HG02973 (cell line): ENCODE measurements around the gene TPSG1.
"Not testable (repeated sequence)": the region's sequence is repeated elsewhere in the genome, so short reads cannot be mapped to it uniquely, and the experiment has no call there.

ENCODE experiments used
- ATAC-seq: cut with Tn5 transposase; IDR thresholded peaks from one replicate; pipeline ENCODE4 v1.9.1; 2021; ENCODE audit warnings: moderate library complexity; ENCODE audit not compliant: unreplicated experiment

Gene TPSG1

DNA sequence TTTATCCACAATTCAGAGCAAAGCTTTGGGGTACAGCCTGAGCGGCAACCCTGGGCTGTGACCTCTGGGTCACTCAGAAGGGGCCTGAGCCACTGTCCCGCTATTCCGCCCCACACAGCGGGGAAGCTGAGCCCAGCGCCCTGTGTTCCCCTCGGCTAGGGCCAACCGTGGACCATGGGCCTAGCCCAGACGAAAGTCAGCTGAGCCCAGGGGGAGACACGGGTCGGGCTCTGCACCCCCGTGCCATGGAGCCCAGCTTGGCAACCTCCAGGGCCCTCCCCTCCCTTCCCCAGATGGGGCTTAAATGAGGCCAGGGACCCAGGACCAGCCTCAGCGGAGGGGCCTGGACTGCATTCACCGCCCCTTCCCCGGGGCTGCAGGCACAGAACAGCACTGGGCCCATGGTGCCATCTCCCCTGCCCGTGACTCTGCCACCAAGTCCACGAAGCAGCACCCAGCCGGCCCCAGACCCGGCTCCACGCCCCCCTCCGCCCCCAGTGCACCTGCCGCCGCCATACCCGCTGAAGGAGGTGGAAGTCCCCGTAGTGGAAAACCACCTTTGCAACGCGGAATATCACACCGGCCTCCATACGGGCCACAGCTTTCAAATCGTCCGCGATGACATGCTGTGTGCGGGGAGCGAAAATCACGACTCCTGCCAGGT, 32.6 kb upstream of the TPSG1 start:
- no peak for ATAC-seq

DNA sequence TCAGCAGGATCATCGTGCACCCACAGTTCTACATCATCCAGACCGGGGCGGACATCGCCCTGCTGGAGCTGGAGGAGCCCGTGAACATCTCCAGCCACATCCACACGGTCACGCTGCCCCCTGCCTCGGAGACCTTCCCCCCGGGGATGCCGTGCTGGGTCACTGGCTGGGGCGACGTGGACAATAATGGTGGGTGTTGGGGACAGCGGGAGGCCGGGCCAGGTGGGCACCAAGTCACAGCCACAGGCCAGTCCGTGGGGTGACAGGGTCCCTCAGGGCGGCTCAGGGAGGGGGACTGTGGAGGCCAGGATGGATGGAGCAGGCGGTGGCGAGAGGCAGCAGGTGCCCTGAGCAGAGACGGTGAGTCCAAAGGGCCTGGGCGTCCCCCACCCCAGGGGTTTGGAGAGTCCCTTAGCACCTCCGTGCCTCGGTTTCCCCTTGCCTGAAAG, 31.8 kb upstream of the TPSG1 start:
- ATAC-seq = no peak

DNA sequence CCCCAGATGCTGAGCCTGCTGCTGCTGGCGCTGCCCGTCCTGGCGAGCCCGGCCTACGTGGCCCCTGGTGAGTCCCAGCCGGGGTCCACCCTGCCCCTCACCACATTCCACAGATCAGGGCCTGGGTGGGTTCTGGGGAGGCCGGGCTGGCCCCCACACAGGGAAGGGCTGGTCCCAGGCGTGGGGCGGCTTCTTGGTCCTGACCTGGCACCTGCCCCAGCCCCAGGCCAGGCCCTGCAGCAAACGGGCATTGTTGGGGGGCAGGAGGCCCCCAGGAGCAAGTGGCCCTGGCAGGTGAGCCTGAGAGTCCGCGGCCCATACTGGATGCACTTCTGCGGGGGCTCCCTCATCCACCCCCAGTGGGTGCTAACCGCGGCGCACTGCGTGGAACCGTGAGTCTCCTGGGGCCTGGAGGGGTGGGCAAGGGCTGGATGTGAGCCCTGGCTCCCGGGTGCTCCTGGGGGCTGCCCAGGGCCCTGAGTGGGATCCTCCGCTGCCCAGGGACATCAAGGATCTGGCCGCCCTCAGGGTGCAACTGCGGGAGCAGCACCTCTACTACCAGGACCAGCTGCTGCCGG, 31.3 kb upstream of the TPSG1 start:
- not testable (repeated sequence) for ATAC-seq

DNA sequence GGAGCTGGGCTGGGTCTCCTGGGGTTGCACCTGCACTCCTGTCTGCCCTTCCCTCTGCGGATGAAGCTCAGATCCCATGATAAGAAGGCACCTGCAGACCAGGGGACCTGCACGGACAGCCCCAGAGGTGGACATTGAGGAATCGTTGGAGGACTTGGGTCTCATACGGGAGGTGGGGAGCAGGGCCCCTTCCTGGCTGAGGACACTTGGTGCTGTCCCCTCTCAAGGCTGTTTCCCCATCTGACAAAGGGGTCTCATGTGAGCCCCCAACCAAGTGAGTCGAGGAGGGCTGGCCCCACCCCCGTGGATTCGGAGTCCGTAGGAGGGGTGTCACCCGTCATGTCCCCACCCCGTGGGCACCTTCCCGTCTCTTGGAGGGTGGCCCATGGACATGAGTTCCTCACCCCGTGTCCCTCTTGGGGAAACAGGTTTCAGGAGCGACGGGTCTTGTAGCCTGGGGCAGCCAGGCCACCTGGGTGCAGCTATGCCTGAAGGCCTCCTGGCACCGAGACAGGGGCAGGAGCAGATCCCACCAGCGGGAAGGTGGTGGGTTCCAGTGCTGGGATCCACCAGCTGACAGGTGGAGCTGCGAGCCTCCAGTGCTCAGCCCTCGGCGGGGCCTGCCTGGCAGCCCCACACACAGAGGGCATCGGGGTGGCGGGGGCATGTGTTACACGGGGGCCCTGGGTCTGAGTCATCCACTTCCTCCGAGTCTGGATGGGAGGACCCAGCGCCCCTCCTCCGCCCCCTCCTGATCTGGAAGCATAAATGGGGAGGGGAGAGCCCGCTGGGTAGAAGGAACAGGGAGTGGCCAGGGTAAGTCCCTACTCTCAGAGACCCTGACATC, 30.4 kb upstream of the TPSG1 start, which contains the start of gene TPSD1:
Gene TPSD1, plus strand, starts transcription at position 794 of the 847 bp plus-strand sequence. CDS start 212 bp downstream, outside the sequence.
- not testable (repeated sequence) for ATAC-seq

DNA sequence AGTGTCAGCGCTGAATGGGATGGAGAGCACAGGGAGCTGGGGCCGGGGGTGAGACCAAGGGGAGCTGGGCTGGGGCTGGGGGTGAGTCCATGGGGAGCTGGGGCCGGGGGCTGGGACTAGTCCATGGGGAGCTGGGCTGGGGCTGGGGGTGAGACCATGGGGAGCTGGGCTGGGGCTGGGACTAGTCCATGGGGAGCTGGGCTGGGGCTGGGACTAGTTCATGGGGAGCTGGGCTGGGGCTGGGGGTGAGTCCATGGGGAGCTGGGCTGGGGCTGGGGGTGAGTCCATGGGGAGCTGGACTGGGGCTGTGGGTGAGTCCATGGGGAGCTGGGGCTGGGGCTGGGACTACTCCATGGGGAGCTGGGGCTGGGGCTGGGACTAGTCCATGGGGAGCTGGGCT, 29.8 kb upstream of the TPSG1 start:
- ATAC-seq = not testable (repeated sequence)

DNA sequence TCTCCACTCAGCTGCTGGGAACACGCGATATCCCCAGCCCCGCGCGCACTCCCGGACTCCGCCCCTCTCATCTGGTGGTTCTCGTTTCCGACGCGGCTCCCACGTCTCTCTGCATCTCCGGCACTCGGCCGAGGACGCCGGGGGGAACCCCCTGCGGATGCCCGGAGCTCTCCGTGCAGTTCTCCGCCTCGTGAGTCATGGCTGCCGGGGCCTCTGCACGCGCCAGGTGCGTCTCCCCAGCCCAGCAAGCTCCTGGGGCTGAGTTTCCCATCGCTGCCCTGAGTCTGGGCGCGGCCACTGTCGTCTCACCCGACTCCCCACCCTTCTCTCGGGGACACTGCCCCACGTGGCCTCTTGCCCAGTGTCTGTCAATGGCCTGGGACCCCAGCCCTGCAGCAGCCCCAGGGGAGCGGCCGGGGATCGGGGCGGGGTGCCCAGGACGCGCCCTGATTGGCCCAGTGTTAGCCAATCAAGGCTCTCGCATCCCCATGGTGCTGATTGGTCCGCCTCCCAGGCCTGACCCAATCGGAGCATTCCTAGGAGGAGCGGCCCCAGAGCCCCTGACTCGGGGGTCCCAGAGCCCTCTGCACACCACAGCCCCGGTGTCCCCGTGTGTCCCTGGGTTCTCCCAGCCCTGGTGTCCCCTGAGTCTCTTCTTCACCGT, 28.8 kb upstream of the TPSG1 start:
- not testable (repeated sequence) for ATAC-seq

DNA sequence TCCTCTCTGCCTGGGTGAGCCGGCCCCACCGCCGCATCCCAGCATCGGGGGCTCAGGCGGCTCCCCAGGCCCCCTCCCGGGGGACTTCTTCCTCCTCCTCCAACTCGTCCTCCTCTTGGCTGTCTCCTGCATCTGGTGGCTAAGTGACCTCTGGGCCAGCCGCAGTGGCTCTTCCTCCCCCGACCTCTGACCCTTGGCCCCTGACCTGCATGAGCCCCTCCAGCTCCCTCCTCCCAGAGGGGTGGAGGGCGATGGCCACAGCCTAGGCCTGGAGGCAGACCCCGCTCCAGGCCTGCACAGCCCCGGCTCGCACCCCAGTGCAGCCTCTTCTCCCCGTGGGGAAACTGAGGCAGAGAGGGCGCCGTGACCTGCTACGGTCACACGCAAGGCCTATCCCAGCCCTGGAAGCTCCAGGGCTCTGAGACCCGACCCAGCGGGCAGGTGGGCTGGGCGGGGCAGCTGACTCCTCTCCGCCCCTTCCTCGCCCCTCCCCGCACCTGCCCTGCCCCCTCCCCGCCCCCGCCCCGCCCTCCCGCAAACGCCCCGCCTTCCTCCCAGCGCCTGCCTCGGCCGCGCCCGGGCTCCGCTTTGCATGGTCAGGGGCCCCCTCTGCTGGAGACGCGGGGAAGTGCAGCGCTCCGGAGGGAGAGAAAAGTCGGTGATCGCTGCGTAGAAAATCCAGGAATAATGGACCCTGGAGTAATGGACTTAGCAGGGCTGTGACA, 24.1 kb upstream of the TPSG1 start:
- not testable (repeated sequence) for ATAC-seq

DNA sequence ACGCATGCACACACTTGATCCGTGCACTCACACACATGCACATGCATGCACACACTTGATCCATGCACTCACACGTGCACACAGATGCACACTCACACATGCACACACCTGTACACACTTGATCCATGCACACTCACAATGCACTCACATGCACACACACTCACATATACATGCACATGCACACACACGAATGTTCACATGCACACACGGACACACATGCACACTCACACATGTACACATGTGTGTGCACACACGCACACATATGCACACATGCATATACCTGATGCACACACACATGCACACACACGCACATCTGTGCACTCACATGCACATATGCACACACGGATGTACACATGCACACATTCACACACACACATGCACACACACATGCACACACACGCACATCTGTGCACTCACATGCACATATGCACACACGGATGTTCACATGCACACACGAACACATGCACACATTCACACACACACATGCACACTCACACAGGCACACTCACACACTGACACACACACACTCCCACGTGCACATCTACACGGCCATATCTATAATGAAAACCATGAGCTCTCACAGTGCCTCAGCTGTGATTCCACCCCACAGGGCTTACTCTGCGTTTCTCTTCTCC, 23.0 kb upstream of the TPSG1 start:
- not testable (repeated sequence) for ATAC-seq

DNA sequence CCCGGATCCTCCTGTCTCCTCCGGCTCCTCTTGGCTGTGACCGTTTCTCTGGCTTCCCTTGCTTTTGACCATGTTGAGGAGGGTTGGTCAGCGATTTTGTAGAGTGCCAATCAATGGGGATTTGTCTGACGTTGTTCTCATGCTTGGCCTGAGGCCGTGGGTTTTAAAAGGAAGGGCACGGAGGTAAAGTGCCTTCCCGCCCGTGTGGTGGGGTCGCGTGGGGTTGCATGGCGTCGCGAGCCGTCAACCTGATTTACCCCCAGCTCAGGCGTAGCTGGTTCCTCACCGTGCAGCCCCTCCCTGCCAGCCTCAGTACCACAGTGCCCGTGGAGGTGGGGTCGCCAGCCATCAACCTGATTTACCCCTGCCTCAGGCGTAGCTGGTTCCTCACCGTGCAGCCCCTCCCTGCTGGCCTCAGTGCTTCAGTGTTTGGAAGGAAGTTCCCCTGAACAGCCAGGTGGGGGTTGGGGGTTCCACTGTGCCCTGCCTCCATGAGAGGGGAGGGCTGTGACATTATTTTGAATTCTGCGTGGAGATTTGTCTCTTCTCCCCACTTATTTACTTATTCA, 20.5 kb upstream of the TPSG1 start:
- no peak for ATAC-seq

DNA sequence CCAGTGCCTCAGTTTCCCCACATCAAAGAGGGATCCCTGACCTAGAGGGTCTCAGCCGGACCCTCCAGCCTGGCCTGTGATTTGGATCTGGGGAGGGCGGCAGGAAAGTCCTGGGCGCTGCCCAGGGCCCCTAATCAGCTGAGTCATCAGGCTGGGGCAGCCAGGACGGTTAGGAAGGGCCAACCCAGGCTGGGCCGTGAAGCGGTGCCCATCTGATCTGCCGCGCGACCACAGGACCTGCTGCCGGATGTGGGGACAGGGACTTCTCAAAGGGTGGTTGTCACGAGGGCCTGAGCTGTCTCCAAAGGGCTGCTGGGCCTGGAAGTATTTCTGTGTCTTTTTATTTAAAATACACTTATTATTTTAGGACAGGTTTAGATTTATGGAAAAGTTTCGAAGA, 19.8 kb upstream of the TPSG1 start:
- ATAC-seq = no peak

DNA sequence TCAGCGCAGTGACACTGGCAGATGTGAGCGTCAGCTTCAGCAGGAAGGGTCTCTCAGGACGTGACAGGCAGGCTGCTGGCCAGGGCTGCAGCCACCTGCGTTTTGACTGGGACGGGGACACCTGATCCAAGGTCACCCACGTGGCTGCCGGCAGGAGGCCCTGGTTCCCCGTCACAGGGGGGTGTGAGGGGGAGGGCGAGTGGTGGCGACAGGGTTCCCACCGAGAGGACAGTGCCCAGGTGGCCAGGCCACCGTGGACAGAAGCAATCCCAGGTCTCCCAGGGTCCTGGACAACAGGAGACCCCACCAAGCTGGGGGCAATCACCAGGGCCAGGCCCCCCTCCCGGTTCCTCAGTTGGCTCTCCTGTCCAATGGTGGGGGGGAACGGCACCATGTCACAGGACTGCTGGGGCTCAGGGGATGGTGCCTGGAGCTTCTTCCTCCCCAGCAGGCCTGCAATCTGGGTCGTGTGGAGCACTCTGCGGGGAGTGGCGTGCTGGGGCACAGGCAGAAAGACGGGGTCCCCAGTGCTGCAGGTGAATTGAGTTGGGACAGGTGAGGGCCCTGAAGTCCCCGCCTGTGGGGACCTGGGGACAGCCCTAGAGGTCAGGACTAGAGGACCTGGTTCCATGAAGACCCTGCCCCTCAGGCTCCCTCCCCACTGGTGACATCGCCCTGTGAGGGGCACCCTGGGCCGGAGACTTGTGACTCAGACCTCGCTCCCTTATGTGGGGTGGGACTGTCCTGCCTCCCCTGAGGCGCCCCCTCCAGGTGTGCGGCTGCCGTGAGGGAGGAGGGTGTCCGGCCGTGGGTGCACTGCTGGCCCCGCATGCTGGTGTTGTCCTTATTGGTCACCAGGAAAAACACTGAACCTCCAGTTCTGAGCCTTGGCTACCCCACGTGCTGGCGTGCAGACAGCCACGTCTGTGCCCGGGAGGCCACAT, 19.1 kb upstream of the TPSG1 start:
- ATAC-seq = not testable (repeated sequence)

DNA sequence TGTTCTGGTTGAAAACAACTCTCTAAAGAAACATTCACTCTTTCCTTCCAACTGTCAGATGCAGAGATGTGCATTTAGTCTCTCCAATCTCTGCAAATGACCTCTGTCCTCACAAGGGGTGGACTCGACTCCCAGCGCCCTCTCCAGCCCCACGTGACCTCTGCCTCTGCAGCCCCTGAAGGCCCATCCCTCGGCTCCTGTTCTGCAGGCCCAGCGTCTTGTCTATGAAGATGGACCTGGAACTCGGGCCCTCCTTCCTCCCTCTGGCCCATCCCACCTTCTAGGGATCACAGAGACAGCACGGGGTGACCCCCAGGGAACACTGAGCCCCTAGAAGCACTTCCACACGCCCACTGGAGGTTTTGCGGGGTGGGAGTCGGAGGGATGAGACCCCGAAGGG, 18.3 kb upstream of the TPSG1 start:
- not testable (repeated sequence) for ATAC-seq

DNA sequence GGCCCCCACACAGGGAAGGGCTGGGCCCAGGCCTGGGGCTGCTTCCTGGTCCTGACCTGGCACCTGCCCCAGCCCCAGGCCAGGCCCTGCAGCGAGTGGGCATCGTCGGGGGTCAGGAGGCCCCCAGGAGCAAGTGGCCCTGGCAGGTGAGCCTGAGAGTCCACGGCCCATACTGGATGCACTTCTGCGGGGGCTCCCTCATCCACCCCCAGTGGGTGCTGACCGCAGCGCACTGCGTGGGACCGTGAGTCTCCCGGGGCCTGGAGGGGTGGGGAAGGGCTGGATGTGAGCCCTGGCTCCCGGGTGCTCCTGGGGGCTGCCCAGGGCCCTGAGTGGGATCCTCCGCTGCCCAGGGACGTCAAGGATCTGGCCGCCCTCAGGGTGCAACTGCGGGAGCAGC, 16.0 kb upstream of the TPSG1 start:
- not testable (repeated sequence) for ATAC-seq

DNA sequence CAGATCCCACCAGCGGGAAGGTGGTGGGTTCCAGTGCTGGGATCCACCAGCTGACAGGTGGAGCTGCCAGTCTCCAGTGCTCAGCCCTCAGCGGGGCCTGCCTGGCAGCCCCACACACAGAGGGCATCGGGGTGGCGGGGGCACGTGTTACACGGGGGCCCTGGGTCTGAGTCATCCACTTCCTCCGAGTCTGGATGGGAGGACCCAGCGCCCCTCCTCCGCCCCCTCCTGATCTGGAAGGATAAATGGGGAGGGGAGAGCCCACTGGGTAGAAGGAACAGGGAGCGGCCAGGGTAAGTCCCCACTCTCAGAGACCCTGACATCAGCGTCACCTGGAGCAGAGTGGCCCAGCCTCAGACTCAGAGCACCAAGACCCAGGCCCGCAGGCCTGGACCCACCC, 15.4 kb upstream of the TPSG1 start, which contains the start of gene TPSAB1:
Gene TPSAB1, plus strand, starts transcription at position 270 of the 400 bp plus-strand sequence. CDS start 234 bp downstream, outside the sequence.
- not testable (repeated sequence) for ATAC-seq

DNA sequence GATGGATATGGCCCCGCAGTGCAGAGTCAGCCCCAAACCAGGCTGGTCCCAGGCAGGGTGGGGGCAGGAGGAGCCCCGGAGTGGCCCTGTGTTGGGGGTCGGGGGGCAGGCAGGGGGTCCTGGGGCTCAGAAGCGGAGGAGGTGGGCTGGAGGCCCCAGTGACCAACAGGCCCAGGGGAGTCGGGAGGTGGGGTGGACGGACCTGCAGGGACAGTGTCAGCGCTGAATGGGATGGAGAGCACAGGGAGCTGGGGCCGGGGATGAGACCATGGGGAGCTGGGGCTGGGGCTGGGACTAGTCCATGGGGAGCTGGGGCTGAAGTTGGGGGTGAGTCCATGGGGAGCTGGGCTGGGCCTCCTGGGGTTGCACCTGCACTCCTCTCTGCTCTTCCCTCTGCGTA, 14.5 kb upstream of the TPSG1 start:
- not testable (repeated sequence) for ATAC-seq

DNA sequence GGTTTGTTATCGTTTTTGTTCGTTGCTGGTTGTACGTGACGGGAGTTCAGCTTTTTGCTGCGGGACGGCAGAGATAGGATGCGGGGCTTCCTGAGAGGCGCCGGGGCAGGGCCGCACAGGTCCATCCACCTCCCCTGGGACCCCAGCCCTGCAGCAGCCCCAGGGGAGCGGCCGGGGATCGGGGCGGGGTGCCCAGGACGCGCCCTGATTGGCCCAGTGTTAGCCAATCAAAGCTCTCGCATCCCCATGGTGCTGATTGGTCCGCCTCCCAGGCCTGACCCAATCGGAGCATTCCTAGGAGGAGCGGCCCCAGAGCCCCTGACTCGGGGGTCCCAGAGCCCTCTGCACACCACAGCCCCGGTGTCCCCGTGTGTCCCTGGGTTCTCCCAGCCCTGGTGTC, 13.8 kb upstream of the TPSG1 start:
- ATAC-seq = not testable (repeated sequence)

DNA sequence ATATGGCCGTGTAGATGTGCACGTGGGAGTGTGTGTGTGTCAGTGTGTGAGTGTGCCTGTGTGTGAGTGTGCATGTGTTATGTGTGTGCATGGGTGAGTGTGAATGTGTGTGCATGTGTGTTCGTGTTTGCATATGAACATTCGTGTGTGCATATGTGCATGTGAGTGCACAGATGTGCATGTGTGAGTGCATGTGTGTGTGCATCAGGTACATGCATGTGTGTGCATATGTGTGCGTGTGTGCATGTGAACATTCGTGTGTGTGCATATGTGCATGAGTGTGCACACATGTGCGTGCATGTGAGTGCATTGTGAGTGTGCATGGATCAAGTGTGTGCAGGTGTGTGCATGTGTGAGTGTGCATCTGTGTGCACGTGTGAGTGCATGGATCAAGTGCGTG, 12.9 kb upstream of the TPSG1 start:
- no peak for ATAC-seq

DNA sequence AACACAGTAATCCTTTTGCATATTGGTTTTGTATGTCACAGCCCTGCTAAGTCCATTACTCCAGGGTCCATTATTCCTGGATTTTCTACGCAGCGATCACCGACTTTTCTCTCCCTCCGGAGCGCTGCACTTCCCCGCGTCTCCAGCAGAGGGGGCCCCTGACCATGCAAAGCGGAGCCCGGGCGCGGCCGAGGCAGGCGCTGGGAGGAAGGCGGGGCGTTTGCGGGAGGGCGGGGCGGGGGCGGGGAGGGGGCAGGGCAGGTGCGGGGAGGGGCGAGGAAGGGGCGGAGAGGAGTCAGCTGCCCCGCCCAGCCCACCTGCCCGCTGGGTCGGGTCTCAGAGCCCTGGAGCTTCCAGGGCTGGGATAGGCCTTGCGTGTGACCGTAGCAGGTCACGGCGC, 11.6 kb upstream of the TPSG1 start:
- not testable (repeated sequence) for ATAC-seq
